NT2/D1 (cell line): ENCODE measurements around the gene SIGLEC12.

Source experiments
- SUZ12 ChIP-seq: IDR thresholded peaks from 2 replicates; pipeline ENCODE4 v1.6.1; 2011; ENCODE audit not compliant: insufficient read length, insufficient read depth; ENCODE audit errors: extremely low read depth
- YY1 ChIP-seq: IDR thresholded peaks from 2 replicates; pipeline ENCODE4 v1.6.1; 2011; ENCODE audit not compliant: insufficient read length, insufficient read depth
- ZNF274 ChIP-seq: IDR thresholded peaks from 2 replicates; pipeline ENCODE4 v1.6.1; 2011; ENCODE audit warnings: mild to moderate bottlenecking, low read depth, low read length

DNA sequence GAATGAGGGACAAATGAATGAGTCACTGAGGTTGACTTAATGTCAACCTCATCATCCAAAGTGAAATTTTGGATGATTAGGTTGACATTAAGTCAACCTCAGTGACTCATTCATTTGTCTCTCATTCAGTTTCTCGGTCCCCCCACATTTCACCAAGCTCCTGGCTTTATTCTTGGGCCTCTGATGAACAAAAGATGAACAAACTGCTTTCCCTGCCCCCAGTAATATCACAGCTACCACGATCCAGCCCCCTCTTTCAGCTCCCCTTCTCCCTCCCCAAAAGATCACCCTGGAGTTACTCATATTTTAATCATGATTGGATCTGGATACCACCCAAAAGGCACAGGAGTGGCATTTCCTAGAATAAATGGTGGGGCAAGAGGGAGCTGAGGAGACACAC, 12.5 kb downstream of the SIGLEC12 start:
- TF ChIP-seq ZNF274 (no peak), YY1 (no peak), SUZ12 (no peak)
